Erythroblast (primary cell): ENCODE measurements around the gene CTIF.

ENCODE experiments used
- GATA1 ChIP-seq: IDR thresholded peaks from 2 replicates; pipeline ENCODE4 v1.6.1; 2011; ENCODE audit warnings: low read depth, mild to moderate bottlenecking, control low read depth, low read length, moderate library complexity
- POLR2A ChIP-seq: IDR thresholded peaks from 2 replicates; pipeline ENCODE4 v1.6.1; 2011; ENCODE audit warnings: mild to moderate bottlenecking, low read length

DNA sequence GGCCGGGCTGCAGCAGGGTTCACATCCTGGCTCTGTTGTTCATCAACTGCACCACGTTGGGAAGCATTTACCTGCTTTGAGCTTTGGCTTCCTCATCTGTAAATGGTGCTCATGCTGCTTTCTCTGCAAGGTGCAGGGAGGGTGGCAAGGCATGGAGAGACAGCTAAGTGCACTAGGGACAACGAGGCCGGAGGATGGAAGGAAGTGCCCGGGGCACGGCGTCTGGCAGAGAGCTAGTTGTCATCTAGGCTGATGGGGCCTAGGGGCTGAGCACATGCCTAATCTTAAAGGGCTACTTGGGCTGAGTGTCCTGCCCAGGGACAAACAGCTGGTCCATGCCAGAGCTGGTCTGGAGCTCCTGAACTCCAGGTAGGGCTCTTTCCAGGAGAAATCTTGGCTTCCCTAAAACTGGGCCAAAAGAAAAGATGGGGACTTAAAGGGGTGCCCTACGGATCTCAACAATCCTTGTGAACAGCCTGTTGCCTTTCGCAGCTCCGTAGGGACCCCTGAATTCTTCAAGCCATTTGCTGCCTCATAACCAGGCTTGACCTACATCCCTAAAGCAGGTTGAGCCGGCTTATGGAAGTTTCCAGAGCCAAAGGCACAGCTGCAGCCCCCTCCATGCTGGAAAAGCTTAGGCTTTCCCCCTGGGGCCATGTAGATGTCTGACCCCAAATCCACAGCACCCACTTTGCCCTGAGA is 281.1 kb downstream of the CTIF start:
- no peak for TF ChIP-seq POLR2A
- no peak for TF ChIP-seq GATA1
